Measurements from ENCODE around the gene BAIAP2.

BAIAP2 gene

DNA sequence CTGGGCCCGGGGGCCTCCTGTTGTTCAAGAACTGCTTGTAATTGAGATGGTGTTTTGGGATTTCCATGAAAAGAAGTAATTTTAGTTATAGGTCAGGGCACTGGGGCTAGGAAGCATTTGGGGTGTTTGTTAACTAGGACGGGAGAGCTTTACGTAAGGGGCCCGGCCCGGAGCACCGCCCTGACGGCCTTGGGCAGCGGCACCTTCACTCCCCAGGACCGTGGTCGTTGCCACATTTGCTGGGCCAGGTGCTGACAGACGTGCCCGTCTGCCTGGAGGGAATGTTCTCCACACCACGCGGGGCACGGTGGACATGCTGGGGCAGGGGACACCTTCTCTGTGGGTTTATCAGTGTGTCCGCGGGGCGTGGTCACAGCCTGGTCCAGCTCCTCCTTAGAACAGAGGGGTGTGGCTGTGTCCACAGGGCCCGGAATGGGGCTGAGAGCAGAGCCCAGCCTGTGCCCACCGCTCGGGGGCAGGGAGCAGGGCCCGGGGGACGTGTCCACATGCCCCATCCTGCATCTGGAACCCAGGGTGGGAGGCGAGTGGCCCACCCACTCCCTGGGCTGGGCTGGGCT lies 57.7 kb downstream of the BAIAP2 start:
- no peak overlapping the region for H3K4me3 ChIP-seq (replicated peaks in 1 of 2; ENCODE audit: low read depth in 2 of 2, low read length in 2 of 2)
- TF ChIP-seq, protein P1, sequence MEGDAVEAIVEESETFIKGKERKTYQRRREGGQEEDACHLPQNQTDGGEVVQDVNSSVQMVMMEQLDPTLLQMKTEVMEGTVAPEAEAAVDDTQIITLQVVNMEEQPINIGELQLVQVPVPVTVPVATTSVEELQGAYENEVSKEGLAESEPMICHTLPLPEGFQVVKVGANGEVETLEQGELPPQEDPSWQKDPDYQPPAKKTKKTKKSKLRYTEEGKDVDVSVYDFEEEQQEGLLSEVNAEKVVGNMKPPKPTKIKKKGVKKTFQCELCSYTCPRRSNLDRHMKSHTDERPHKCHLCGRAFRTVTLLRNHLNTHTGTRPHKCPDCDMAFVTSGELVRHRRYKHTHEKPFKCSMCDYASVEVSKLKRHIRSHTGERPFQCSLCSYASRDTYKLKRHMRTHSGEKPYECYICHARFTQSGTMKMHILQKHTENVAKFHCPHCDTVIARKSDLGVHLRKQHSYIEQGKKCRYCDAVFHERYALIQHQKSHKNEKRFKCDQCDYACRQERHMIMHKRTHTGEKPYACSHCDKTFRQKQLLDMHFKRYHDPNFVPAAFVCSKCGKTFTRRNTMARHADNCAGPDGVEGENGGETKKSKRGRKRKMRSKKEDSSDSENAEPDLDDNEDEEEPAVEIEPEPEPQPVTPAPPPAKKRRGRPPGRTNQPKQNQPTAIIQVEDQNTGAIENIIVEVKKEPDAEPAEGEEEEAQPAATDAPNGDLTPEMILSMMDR (IDR thresholded peaks at IDR 0.05; ENCODE audit: low read depth, low read length): no peak
- DNase-seq (ENCODE audit: low read depth in 2 of 2): no peak

DNA sequence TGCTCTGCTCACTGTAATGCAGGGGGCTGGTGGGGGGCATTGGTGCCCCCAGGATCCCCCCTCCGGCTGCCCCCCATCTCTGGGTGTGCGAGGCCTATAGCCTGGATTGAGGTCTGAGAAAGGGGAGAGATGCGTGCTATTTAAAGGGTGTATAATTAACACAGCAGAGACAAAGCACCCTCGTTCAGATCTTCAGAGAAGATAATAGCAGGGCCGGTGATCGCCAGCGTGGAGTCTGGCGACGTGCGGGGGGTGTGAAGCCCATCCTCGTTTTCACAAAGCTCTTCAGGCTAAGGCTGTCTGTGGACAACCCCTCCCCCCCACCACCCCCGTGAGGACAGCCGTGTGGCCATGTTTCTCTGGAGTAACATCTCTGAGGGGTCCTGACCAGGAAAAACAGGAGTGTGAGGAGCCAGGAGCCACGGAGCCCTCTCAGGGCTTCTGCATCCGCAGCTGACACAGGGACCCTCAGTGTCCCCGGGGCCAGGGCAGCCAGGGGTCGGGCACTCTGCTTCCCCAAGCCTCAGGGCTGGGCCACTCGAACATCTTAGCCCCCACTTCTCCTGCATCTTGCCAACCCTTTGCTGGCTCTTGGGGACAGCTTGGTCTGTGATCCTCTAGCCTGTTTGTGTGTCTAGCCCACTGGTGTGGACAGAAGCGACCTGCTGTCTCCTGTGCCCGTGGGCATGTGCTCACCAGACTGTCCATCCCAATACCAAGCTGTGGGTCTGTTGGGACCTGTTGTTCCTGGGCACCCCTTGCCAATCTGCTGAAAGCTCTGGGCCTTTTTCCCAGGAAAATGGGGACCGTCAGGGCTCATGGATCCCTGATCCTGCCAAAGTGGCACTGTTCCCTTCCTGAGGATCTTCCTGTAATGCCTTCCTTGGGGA lies 58.9 kb downstream of the BAIAP2 start:
- no peak for DNase-seq (ENCODE audit: low read depth in 2 of 2)
- TF ChIP-seq, protein P1 (IDR thresholded peaks at IDR 0.05; ENCODE audit: low read depth, low read length): no peak

DNA sequence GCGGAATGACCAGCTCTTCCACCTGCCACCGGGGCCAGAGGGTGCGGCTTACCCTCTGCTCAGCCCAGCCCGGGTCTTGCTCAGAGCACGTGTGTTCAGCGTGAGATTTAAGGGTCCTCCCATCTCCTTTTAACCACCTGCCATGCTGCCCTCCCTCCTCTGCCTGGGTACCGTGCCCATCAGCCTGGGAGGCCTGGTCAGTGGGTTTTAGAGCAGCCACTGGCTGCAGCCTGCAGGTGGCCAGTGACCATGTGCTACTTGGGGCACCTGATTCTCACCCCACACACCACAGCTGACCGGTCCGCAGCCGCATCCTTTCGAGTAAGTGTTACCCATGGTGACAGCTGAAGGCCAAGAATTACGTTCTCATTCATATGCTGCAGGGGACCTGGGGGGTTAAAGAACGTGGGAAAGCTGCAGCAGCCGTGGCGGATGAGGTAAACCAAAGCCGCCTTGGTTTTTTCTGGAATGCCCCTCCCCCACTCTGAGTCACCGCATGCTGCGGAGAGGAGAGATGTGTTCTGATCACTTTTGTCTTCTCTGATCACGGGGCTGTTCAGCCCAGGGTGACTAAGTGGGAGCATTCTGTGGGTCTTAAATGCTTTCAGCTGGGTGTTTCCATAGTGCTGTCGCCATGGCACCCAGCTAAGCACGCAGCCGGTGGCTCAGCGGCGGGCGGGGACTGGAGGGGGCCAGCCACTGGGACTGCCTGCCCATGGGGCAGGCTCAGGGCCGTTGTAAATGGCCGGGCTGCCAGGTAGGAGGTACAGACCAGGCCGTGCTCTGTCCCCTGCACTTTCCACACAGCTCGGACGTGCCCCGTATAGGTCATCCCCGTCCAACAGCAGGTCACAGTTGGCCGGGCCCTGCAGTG lies 59.8 kb downstream of the BAIAP2 start:
- H3K4me3 ChIP-seq (replicated peaks in 1 of 2; ENCODE audit: low read depth in 2 of 2, low read length in 2 of 2): peak overlapping the region in 1 of 2 donors; percentile 1
- TF ChIP-seq, protein P1 (IDR thresholded peaks at IDR 0.05; ENCODE audit: low read depth, low read length): no peak

More for the DNA sequence above, 58.9 kb downstream of the BAIAP2 start:
- H3K4me3 ChIP-seq (replicated peaks in 1 of 2; ENCODE audit: low read depth in 2 of 2, low read length in 2 of 2): no peak overlapping the region

DNA sequence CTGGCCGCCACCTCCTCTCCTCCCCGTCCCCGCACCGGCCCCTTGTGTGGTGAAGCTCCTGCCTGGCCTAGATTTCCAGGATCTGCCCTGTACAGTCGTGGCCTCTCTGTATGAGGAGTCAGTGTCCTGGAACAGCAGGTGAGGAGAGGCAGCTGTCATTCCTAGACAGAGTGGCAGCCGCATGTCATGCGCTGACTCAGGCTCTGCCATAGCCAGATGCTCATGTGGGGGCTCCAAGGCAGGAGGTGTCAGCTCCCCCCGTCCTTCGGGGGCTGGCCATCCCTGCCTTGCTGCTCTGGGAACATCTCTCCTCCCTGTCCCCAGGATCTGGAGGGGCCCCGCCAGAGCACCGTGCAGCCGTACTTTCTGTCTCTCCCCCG lies 60.4 kb downstream of the BAIAP2 start:
- no peak for DNase-seq (ENCODE audit: low read depth in 2 of 2)
- TF ChIP-seq, protein P1 (IDR thresholded peaks at IDR 0.05; ENCODE audit: low read depth, low read length): no peak
- peak overlapping the region in 1 of 2 donors; percentile 1 for H3K4me3 ChIP-seq (replicated peaks in 1 of 2; ENCODE audit: low read depth in 2 of 2, low read length in 2 of 2)

More for the DNA sequence above, 59.8 kb downstream of the BAIAP2 start:
- DNase-seq (ENCODE audit: low read depth in 2 of 2): peak; percentile 97 to 100

DNA sequence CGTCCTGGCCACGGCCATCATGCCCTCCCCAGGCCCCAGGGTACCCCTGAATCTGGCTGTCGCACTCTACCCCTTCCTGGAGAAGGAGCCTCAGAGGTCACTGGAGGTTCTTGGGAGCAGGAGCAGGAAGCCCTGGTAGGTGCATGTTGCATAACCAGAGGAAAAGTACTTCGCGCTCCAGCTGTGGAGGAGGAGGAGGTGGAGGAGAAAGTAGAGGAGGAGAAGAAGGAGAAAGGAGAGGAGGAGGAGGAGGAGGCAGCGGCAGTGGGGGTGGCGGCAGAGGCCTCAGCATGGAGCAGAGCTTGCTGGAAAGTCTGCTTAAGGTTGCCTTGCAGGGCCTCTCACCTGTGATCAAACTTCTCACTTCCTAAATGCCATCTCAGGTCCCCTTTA lies 61.8 kb downstream of the BAIAP2 start:
- H3K4me3 ChIP-seq (replicated peaks in 1 of 2; ENCODE audit: low read depth in 2 of 2, low read length in 2 of 2): no peak overlapping the region
- peak in 1 of 2 donors; percentile 13 for DNase-seq (ENCODE audit: low read depth in 2 of 2)
- TF ChIP-seq, protein P1 (IDR thresholded peaks at IDR 0.05; ENCODE audit: low read depth, low read length): no peak

DNA sequence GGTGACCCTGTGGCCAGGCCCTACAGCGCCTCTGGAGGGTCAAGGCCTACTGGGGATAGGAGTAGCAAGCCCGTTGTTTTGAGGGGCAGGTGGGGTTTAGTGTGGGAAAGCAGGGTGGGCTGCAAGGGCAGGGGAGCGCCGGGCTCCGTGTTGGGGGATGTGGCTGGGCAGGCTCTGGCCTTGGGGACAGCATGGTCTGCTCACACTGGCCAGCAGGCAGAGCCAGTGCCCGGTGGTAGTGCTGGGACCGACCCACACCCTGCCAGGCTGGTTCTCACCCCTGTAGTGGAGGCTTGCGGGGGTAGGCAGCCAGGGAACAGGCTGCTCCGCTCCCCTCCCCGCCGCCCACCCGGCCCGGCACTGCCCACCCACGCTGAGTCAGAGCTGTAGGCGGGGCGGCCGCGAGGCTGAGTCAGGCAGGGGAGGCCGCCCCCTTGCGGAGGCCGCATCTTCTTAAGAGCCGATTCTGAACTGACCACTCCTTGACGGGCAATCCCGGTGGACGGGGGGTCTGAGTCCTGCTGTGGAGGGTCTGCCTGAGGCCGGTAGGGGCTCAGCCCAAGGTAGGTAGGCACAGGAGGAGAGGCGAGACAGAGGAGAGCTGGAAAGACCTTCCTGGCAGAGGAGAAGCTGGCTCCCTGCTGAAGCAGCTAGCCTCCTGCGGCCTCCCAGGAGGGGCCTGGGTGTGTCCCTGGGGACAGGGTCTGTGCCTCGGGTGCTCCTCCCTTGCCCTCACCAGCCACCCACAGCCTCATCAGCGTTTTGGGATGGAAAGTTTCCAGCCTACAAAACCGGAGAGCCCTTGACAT lies 62.4 kb downstream of the BAIAP2 start:
- peak; percentile 83 to 87 for DNase-seq (ENCODE audit: low read depth in 2 of 2)

More for the DNA sequence above, 62.4 kb downstream of the BAIAP2 start:
- TF ChIP-seq, protein P1 (IDR thresholded peaks at IDR 0.05; ENCODE audit: low read depth, low read length): peak; percentile 57
- peak overlapping the region; percentile 8 to 33 for H3K4me3 ChIP-seq (replicated peaks in 1 of 2; ENCODE audit: low read depth in 2 of 2, low read length in 2 of 2)
